Neural progenitor cell (in vitro differentiated cells): ENCODE measurements around the gene MCIDAS. TPM values are rescaled to one million over a fixed set of nuclear protein-coding genes. Genes with fewer than 3 reads are reported as not detected.

ENCODE experiments used
- DNase-seq: peaks from one replicate; pipeline ENCODE4 v3.0.0-alpha.2; 2016; ENCODE audit warnings: low spot score
- H2AFZ ChIP-seq: fragments of 200-600 bp; sonication (generic); replicated peaks from 2 replicates; pipeline ENCODE4 v1.6.1; 2016; ENCODE audit warnings: antibody characterized with exemption
- H3F3A ChIP-seq: fragments of 200-600 bp; sonication (generic); 2 replicates; pipeline ENCODE4 v1.6.1; 2016; ENCODE audit warnings: antibody characterized with exemption, low read depth
- H3K27ac ChIP-seq: fragments of 200-600 bp; sonication (generic); 2 replicates; pipeline ENCODE4 v1.5.1; 2016; ENCODE audit warnings: mild to moderate bottlenecking
- H3K27me3 ChIP-seq: fragments of 200-600 bp; sonication (generic); 2 replicates; pipeline ENCODE4 v1.6.1; 2016; ENCODE audit warnings: mild to moderate bottlenecking, moderate library complexity
- H3K36me3 ChIP-seq: fragments of 200-600 bp; sonication (generic); 2 replicates; pipeline ENCODE4 v1.5.1; 2016
- H3K4me1 ChIP-seq: fragments of 200-600 bp; sonication (generic); 2 replicates; pipeline ENCODE4 v1.6.1; 2016; ENCODE audit warnings: mixed run types
- H3K4me2 ChIP-seq: fragments of 200-600 bp; sonication (generic); 2 replicates; pipeline ENCODE4 v1.6.1; 2016
- H3K4me3 ChIP-seq: fragments of 200-600 bp; sonication (generic); 2 replicates; pipeline ENCODE4 v1.5.1; 2016
- H3K79me2 ChIP-seq: fragments of 200-600 bp; sonication (generic); 2 replicates; pipeline ENCODE4 v1.6.1; 2016; ENCODE audit warnings: low read depth
- H3K9ac ChIP-seq: fragments of 200-600 bp; sonication (generic); 2 replicates; pipeline ENCODE4 v1.6.1; 2016
- H3K9me3 ChIP-seq: fragments of 200-600 bp; sonication (generic); 2 replicates; pipeline ENCODE4 v1.5.1; 2016; ENCODE audit warnings: low read depth
- H4K20me1 ChIP-seq: fragments of 200-600 bp; sonication (generic); 2 replicates; pipeline ENCODE4 v1.6.1; 2016; ENCODE audit warnings: low read depth
- H3K27ac Mint-ChIP-seq: 3 replicates; pipeline ENCODE4 v1.8.0; 2021; ENCODE audit warnings: mixed read lengths
- H3K27me3 Mint-ChIP-seq: 2 replicates; pipeline ENCODE4 v1.8.0; 2022; ENCODE audit warnings: low read depth, mild to moderate bottlenecking, inconsistent platforms, moderate library complexity, mixed read lengths; ENCODE audit not compliant: insufficient read depth
- H3K36me3 Mint-ChIP-seq: 3 replicates; pipeline ENCODE4 v1.8.0; 2021; ENCODE audit warnings: mixed read lengths
- H3K4me1 Mint-ChIP-seq: 3 replicates; pipeline ENCODE4 v1.8.0; 2021; ENCODE audit warnings: mixed read lengths
- H3K4me3 Mint-ChIP-seq: 3 replicates; pipeline ENCODE4 v1.8.0; 2021; ENCODE audit warnings: mild to moderate bottlenecking, moderate library complexity, mixed read lengths
- H3K9me3 Mint-ChIP-seq: 3 replicates; pipeline ENCODE4 v1.8.0; 2020; ENCODE audit warnings: mixed read lengths
- CTCF ChIP-seq: fragments of 200-600 bp; sonication (generic); IDR thresholded peaks from 2 replicates; pipeline ENCODE4 v1.5.1; 2017; ENCODE audit warnings: antibody characterized with exemption, mild to moderate bottlenecking
- EZH2 ChIP-seq: fragments of 200-600 bp; sonication (generic); IDR thresholded peaks from 2 replicates; pipeline ENCODE4 v1.6.1; 2017; ENCODE audit warnings: antibody characterized with exemption, mild to moderate bottlenecking, moderate library complexity
- EZH2phosphoT487 ChIP-seq: fragments of 200-600 bp; sonication (generic); IDR thresholded peaks from 2 replicates; pipeline ENCODE4 v1.6.1; 2017; ENCODE audit warnings: antibody characterized with exemption
- total RNA-seq: library from RNA; depleted of rRNA; stranded (reverse); fragments of >200 nt; gene quantifications from 2 replicates; pipeline ENCODE4 v1.2.3, GENCODE V29; 2015; ENCODE audit warnings: low replicate concordance

The MCIDAS gene
- total RNA-seq, 1 donor from 2014 or later, result not detected

- DNase-seq, result peak; percentile 56
- no peak overlapping the region for H3K4me2 ChIP-seq
- no peak overlapping the region for H3K27ac ChIP-seq
- H3K27me3 ChIP-seq, result peaks cover 86% of the 10 kb centered on the region
- peaks cover 17% of the 10 kb centered on the region for H3K4me1 Mint-ChIP-seq
- H3K4me3 Mint-ChIP-seq, result no peak overlapping the region
- H3K36me3 Mint-ChIP-seq, result no peaks in the 10 kb centered on the region
- no peaks in the 10 kb centered on the region for H3K36me3 ChIP-seq
- H3K27ac Mint-ChIP-seq, result no peak overlapping the region
- no peaks in the 10 kb centered on the region for H3K9me3 ChIP-seq
- H2AFZ ChIP-seq, result no peak overlapping the region
- no peaks in the 10 kb centered on the region for H3K9me3 Mint-ChIP-seq
- H3K27me3 Mint-ChIP-seq, result peaks cover 29% of the 10 kb centered on the region
- H3K4me3 ChIP-seq, result no peak overlapping the region
- H3F3A ChIP-seq, result peaks cover 34% of the 10 kb centered on the region
- no peak for TF ChIP-seq EZH2
- TF ChIP-seq EZH2phosphoT487, result no peak
- TF ChIP-seq CTCF, result no peak
- H4K20me1 ChIP-seq, result peaks cover 8% of the 10 kb centered on the region
- H3K4me1 ChIP-seq, result peaks cover 10% of the 10 kb centered on the region
- H3K9ac ChIP-seq, result no peak overlapping the region
- no peaks in the 10 kb centered on the region for H3K79me2 ChIP-seq
These were observed 9.7 kb upstream of the MCIDAS start for GRCh38 chr5:55236800-55237199.

GRCh38 chr5:55234121-55234700 lies 7.1 kb upstream of the MCIDAS start:
- Mint-ChIP-seq H3K27ac (no peak overlapping the region), H3K4me3 (peak overlapping the region; percentile 92), H3K9me3 (no peaks in the 10 kb centered on the region), H3K36me3 (no peaks in the 10 kb centered on the region), H3K27me3 (peaks cover 51% of the 10 kb centered on the region), H3K4me1 (peaks cover 29% of the 10 kb centered on the region)
- no peaks in the 10 kb centered on the region for H3K79me2 ChIP-seq
- H3K4me3 ChIP-seq, result peak overlapping the region; percentile 58
- no peak overlapping the region for H3K27ac ChIP-seq
- H4K20me1 ChIP-seq, result peaks cover 31% of the 10 kb centered on the region
- peak overlapping the region; percentile 75 for H2AFZ ChIP-seq
- H3K9me3 ChIP-seq, result no peaks in the 10 kb centered on the region
- peaks cover 35% of the 10 kb centered on the region for H3F3A ChIP-seq
- no peaks in the 10 kb centered on the region for H3K36me3 ChIP-seq
- H3K4me2 ChIP-seq, result peak overlapping the region; percentile 87
- peaks cover 18% of the 10 kb centered on the region for H3K4me1 ChIP-seq
- TF ChIP-seq CTCF (no peak), EZH2 (no peak), EZH2phosphoT487 (peak; percentile 50)
- peak; percentile 62 for DNase-seq
- peaks cover 97% of the 10 kb centered on the region for H3K27me3 ChIP-seq
- no peak overlapping the region for H3K9ac ChIP-seq

GRCh38 chr5:55232985-55233928 lies 6.1 kb upstream of the MCIDAS start, which contains the start of gene CCNO:
Gene CCNO, minus strand, starts transcription at chr5:55233608. Its CDS starts 85 bp downstream, at chr5:55233523.
- H3F3A ChIP-seq, result peaks cover 35% of the 10 kb centered on the region
- Mint-ChIP-seq H3K4me3 (peak within 1 kb of the TSS; percentile 93), H3K27ac (no peak within 1 kb of the TSS), H3K27me3 (peaks cover 61% of the 10 kb centered on the region), H3K36me3 (no peaks in the 10 kb centered on the region), H3K9me3 (no peaks in the 10 kb centered on the region), H3K4me1 (peaks cover 29% of the 10 kb centered on the region)
- peak; percentile 96 for DNase-seq
- no peak within 1 kb of the TSS for H3K27ac ChIP-seq
- TF ChIP-seq EZH2, result no peak
- TF ChIP-seq EZH2phosphoT487, result no peak
- no peak for TF ChIP-seq CTCF
- no peaks in the 10 kb centered on the region for H3K36me3 ChIP-seq
- H2AFZ ChIP-seq, result peak within 1 kb of the TSS; percentile 88
- H3K27me3 ChIP-seq, result peaks cover 100% of the 10 kb centered on the region
- H3K79me2 ChIP-seq, result no peaks in the 10 kb centered on the region
- peaks cover 41% of the 10 kb centered on the region for H4K20me1 ChIP-seq
- H3K4me2 ChIP-seq, result peak within 1 kb of the TSS; percentile 87
- peaks cover 18% of the 10 kb centered on the region for H3K4me1 ChIP-seq
- H3K9me3 ChIP-seq, result no peaks in the 10 kb centered on the region
- H3K9ac ChIP-seq, result no peak within 1 kb of the TSS
- H3K4me3 ChIP-seq, result peak within 1 kb of the TSS; percentile 58
